Activated CD8-positive, alpha-beta memory T cell treated with anti-CD3 and anti-CD28 coated beads for 4 hours (primary cell): ENCODE measurements around the gene SMOC2.

Experiments used
- DNase-seq, 2 donors: peaks; one replicate each; pipeline ENCODE4 v3.0.0-alpha.2; 2020; ENCODE audit warnings: low read depth in 2 of 2

The SMOC2 gene

GRCh38 chr6:168415098-168415992, 25.6 kb upstream of the SMOC2 start:
- DNase-seq: no peak

DNA sequence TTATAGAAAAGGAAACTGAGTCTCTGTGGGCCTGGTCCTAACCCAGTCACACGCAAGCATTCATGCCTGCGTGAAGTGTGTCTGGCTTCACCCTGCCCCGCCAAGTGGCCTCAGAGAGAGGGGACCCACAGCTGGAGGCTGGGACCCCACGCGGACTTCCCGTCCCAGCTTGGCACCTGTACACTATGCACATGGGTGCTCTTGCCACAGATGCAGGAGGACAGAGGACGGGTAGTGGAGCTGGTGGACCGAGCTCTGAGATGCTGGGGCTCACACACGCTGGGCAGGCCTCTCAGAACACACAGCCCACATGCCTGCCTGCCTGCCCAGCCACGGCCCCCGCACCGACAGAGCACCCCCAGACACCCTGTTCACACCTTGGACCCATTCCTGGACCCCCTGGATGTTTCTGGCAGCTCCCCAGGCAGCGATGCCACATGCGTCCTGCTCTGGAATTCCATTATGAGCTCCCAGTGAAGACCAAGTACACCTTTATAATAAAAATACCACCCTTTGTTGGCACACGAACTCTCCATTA, 24.9 kb upstream of the SMOC2 start:
- DNase-seq: no peak

DNA sequence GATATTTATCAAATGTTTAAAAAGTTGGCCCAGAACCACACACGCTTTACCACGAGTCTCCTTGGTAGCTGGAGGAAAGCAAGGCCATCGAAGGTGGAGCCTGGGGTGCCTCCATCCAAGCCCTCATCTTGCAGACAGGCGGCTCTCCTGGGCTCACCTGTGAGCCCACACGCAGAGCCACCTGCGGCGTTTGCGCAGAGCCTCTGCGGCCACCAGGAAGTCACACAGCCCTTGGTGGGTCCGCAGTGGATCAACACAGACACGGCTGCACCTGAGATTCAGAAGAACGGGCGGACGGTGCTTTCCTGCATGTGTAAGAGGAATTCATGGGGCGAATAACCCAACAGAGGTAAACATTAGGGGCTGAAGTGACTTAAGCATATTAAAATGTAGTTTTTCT, 24.5 kb upstream of the SMOC2 start:
- DNase-seq: no peak

- no peak for DNase-seq
Observed at GRCh38 chr6:168417191-168417590, 23.8 kb upstream of the SMOC2 start.

DNA sequence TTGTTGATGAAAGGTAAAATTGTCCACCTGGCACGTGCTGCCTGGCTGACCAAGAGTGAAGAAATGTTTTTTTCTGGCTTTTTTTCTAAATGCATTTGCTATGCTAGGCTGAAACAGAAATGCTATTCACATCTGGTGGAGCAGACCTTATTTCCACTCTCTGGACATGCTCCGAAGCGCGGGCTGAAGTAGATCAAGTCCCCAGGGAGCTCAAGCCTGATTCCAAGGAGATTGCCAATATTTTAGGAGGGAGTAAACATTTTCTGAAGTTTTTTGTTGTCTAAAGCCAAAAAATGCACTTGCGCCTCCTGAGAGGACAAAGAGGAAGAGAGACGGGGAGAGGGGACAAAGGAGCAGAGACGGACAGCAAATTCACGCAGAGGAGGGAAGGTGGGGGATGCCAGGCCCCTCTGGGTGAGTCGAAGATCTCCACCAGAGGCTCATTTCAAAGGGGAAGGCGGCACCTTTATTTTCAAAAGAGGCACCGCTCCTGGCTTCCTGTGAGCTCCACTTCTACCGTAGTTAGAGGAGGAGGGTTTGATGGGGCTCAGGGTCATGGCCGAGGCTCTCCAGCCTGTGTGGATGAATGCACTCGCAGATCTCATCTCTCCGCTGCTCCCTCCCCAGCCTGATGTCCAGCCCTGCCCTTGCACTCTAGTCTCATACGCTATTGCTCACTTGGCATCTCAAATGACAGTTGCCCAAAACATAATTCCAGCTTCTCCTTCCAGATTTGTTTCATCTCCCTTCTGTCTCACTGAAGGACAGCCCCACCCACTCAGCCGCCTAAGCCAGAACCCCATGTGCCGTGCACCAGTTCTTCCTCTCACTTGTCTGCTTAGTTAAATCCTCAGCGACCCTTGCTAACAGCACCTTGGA, 23.1 kb upstream of the SMOC2 start:
- DNase-seq: no peak

GRCh38 chr6:168418711-168419121, 22.3 kb upstream of the SMOC2 start:
- DNase-seq: no peak

- no peak for DNase-seq
Observed at GRCh38 chr6:168419569-168419968, 21.4 kb upstream of the SMOC2 start.

GRCh38 chr6:168420084-168420483, 20.9 kb upstream of the SMOC2 start:
- no peak for DNase-seq

DNA sequence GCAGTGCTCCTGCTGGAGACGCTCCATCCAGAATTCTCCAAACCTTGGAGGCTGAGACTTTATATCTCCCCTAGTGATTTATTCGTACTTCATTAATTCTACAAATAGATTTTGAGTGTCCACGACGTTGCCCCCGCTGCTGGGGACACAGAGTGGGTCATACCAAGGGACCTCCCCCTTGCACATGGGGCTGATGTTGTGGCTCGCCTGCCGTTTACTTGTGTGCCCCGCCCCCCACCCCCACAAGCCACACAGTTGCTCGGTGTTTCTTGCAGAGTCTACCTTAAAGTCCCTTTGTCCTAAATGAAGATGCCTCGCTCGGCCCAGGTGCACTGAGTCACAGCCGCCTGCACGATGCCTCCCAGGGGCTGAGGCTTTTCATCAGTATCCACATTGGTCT, 20.3 kb upstream of the SMOC2 start:
- no peak for DNase-seq

GRCh38 chr6:168427184-168427583, 13.8 kb upstream of the SMOC2 start:
- DNase-seq: no peak

GRCh38 chr6:168428052-168428826, 12.7 kb upstream of the SMOC2 start:
- DNase-seq: no peak

- no peak for DNase-seq
Observed at GRCh38 chr6:168428863-168429262, 12.1 kb upstream of the SMOC2 start.

DNA sequence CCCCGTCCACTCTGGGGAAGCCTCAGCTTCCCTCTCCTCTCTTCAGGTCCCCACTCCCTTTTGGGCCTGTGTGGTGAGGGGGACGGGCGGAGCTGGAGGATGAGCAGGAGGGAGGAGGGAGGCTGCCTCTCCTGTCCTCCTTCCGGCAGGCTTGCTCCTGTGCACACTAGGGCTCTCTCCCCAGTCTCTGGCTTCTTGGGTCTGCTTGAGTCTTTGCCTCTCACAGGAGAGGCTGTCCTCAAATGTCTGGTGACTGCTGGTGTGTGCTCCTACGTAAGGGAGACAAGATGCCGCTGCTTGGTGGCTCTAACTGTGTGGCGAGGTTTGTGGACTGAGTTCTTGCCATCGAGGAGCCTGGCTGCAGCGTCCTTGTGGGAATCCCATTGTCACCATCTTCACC, 8.8 kb upstream of the SMOC2 start:
- no peak for DNase-seq

- DNase-seq: no peak
Observed at GRCh38 chr6:168433898-168434297, 7.1 kb upstream of the SMOC2 start.

DNA sequence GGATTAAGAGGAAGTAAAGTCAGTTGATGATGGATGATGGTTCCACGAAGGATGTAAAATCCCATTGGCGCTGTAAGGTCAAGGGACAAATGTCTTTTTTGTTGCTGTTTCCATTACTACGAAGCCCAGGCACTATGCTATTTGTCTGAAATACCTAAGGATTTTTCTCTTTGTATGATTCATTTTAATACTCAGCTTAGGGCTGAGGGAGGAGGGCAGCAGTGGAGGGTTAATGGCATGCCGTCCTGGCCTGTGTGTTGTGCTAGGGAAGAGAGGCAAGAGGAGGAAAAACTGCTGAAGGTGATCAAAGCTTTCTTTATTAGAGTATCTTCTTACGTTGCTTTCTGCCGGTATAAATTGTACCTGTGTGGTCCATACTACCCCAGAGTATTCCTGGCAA, 6.5 kb upstream of the SMOC2 start:
- DNase-seq: no peak

DNA sequence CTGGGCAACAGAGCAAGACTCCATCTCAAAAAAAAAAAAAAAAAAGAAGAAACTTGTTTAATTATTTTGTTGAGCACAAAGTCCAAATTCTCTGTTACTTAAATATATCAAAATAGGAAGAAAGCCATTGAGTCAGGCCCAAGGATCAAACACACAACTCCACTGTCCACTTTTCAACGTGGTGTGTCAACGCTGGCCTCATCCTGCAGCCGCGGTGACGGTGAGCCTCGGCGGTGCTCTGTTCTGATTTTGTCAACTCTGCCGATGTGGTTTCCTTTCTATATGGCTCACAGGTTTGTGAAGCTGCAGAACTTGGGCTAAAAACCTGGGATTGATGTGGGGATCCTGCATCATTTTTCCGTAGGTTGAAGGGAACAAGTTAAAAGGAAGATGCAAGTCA, 3.2 kb upstream of the SMOC2 start:
- DNase-seq: no peak

DNA sequence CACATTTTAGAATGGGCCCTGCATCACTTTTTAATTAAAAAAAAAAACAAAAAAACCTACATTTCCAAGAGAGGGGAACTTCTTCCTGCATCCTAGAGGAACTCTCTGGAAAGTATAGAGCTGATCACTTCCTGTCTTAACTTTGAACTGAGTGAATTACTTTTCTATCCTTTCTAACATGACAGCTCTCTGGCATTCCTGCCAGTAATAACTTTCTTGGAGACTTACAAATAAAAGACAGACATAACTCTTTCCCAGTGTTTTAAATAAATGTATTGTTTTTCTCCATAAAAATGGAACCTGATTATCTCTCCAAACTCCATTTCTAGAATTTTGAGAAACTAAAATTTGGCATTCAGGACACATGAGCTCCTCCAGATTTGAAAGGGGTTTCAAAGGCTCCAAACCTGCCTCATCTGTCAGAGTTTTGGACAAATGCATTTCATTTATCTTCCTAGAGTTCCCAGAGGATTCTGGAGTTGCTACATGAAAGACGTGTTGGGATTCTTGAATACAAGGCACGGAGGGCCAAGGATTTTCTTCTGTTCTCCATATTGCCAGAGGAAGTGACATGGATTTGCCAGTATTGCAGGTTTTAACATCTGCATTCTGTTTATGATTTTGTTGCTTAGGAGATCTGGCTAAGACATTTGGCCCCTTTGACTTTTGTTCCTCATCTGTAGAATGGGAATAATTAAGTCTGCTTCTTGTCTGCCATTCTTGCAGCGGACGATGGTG, 2.0 kb upstream of the SMOC2 start:
- DNase-seq: no peak

GRCh38 chr6:168439794-168440450, 1.1 kb upstream of the SMOC2 start:
- no peak for DNase-seq

DNA sequence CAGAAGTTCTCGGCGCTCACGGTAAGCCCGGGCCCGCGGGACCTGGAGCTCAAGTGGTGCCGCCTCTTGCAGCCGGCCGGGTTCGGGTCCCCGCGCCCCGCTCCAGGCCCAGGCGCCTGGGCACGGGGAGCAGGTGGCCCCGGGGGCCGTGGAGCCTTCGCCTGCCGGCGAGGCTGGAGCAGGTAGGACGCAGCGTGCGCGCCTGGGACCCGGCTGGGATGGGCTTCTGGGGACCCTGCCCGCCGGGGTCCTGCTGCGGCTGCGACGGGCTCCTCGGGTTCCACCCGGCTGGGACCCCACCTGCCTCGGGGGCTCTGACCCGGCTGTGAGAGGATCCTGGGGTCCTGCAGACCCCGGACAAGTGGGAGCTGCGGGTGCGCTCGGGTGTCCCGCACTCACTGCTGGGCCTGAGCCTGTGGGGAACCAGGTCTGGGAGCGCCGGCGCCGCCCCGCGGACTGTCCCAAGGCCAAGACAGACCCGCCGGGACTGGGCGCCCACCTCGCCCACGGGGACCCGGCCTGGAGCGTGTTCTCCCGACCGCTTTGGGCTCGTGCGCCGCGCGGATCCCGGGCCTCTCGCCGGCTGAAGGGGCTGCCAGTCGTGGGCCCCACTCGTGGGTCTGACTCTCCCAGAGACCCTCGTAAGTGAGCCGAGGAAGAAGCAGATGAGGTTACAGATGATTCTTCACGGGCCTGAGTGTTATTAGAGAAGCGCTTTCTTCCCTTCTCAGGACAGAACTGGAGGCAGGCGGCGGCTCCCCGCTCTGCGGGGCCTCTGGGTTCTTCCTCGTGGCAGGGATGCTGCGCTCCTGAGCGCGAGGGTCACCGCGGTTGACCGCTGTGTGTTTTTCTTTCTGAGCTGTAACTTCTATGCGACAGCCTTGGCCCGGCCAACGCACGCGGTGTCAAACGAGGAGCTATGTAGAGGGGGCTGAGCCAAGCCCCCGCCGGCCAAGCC, 729 bp downstream of the SMOC2 start:
- no peak for DNase-seq
